Measurements from ENCODE around the gene IFT88. TPM values are rescaled to one million over a fixed set of nuclear protein-coding genes. Genes with fewer than 3 reads are reported as not detected.
"Not testable (repeated sequence)": the region's sequence is repeated elsewhere in the genome, so short reads cannot be mapped to it uniquely, and the experiment has no call there.

IFT88 gene
- total and polyA plus RNA-seq, 4 donors, result 3.4 to 19.1 (median 13.0) TPM

- intact Hi-C loops (cut with DNase I); H3K4me1 ChIP-seq (ENCODE audit: control insufficient read depth in 1 of 2, insufficient read depth in 2 of 2, low read length in 2 of 2); H3K4me3 ChIP-seq (ENCODE audit: low read length in 2 of 2); H3K27me3 ChIP-seq (ENCODE audit: control insufficient read depth in 1 of 2, insufficient read depth in 2 of 2, low read length in 1 of 2); H3K9me3 ChIP-seq (ENCODE audit: control insufficient read depth, low read length); H3K36me3 ChIP-seq (ENCODE audit: control insufficient read depth in 1 of 2, insufficient read depth in 2 of 2, low read length in 1 of 2); DNase-seq; ATAC-seq (ENCODE audit: low FRiP score); H3K27ac ChIP-seq (ENCODE audit: low read depth in 1 of 2, low read length in 2 of 2): not testable (repeated sequence)
- WGBS, 2 donors, result 75 to 82% methylated on average over 5 of the region's 5 CpGs
These were observed 114.5 kb downstream of the IFT88 start for GRCh38 chr13:20681481-20681880.

DNA sequence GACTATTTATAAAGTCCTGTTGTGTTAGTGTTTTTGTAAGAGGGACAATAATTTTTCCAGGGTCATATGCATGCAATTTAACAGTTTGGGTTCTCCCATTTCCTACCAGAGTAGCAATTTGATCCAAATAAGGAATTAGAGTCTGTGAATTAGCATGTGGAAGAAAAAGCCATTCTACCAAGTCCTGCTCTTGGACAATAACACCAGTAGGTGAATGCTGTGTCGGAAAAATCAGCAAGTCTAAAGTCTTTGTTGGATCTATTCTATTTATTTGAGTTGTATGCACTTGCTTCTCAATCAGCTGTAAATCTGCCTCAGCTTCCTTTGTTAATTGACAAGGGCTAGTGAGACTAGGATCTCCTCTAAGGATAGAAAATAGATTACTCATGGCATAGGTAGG lies 115.1 kb downstream of the IFT88 start:
- ATAC-seq (ENCODE audit: low FRiP score), result no peak
- Histone ChIP-seq H3K36me3 (ENCODE audit: control insufficient read depth in 1 of 2, insufficient read depth in 2 of 2, low read length in 1 of 2) (no peaks in the 10 kb centered on the region), H3K27ac (ENCODE audit: low read depth in 1 of 2, low read length in 2 of 2) (no peak overlapping the region)

GRCh38 chr13:20684041-20684440 lies 117.1 kb downstream of the IFT88 start:
- no peaks in the 10 kb centered on the region for H3K36me3 ChIP-seq (ENCODE audit: control insufficient read depth in 1 of 2, insufficient read depth in 2 of 2, low read length in 1 of 2)
- H3K4me1 ChIP-seq (ENCODE audit: control insufficient read depth in 1 of 2, insufficient read depth in 2 of 2, low read length in 2 of 2), result no peaks in the 10 kb centered on the region
- no peak for ATAC-seq (ENCODE audit: low FRiP score)
- 93 to 94% methylated on average over 4 of the region's 4 CpGs for WGBS, 2 donors
- H3K4me3 ChIP-seq (ENCODE audit: low read length in 2 of 2), result no peak overlapping the region
- no peaks in the 10 kb centered on the region for H3K9me3 ChIP-seq (ENCODE audit: control insufficient read depth, low read length)
- no peak overlapping the region for H3K27ac ChIP-seq (ENCODE audit: low read depth in 1 of 2, low read length in 2 of 2)
- no peaks in the 10 kb centered on the region for H3K27me3 ChIP-seq (ENCODE audit: control insufficient read depth in 1 of 2, insufficient read depth in 2 of 2, low read length in 1 of 2)
- no peak for DNase-seq
- intact Hi-C loops (cut with DNase I), result no loop called here

More for the DNA sequence above, 115.1 kb downstream of the IFT88 start:
- H3K9me3 ChIP-seq (ENCODE audit: control insufficient read depth, low read length), result no peaks in the 10 kb centered on the region
- H3K4me1 ChIP-seq (ENCODE audit: control insufficient read depth in 1 of 2, insufficient read depth in 2 of 2, low read length in 2 of 2), result no peaks in the 10 kb centered on the region
- DNase-seq, result no peak
- no peaks in the 10 kb centered on the region for H3K27me3 ChIP-seq (ENCODE audit: control insufficient read depth in 1 of 2, insufficient read depth in 2 of 2, low read length in 1 of 2)
- intact Hi-C loops (cut with DNase I), result no loop called here
- WGBS, 2 donors, result 91 to 97% methylated on average over 1 of the region's 1 CpG
- no peak overlapping the region for H3K4me3 ChIP-seq (ENCODE audit: low read length in 2 of 2)

DNA sequence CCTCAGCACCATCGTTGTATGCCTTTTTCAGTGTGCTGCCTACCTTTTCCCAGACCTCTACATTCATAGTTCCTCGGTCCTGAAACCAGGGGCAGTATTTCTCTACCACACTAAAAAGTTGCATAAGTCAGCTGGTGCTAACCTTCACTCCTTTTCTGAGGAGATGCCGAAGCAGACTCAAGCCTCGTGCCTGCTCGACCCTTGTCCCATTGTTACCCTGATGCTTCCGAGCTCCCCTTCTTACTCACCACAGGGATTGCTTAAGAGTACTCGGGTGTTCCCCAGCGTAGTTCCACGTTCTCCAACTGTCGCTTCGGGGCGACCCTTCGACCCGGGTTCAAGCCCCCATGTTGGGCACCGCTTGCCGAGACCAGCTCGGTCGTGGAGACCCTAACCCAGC lies 117.6 kb downstream of the IFT88 start:
- Histone ChIP-seq H3K4me1 (ENCODE audit: control insufficient read depth in 1 of 2, insufficient read depth in 2 of 2, low read length in 2 of 2) (no peaks in the 10 kb centered on the region), H3K4me3 (ENCODE audit: low read length in 2 of 2) (no peak overlapping the region), H3K27me3 (ENCODE audit: control insufficient read depth in 1 of 2, insufficient read depth in 2 of 2, low read length in 1 of 2) (no peaks in the 10 kb centered on the region), H3K27ac (ENCODE audit: low read depth in 1 of 2, low read length in 2 of 2) (no peak overlapping the region), H3K9me3 (ENCODE audit: control insufficient read depth, low read length) (no peaks in the 10 kb centered on the region), H3K36me3 (ENCODE audit: control insufficient read depth in 1 of 2, insufficient read depth in 2 of 2, low read length in 1 of 2) (no peaks in the 10 kb centered on the region)
- ATAC-seq (ENCODE audit: low FRiP score) (no peak), DNase-seq (no peak)
- intact Hi-C loops (cut with DNase I), result no loop called here
- 80 to 85% methylated on average over 18 of the region's 18 CpGs for WGBS, 2 donors

DNA sequence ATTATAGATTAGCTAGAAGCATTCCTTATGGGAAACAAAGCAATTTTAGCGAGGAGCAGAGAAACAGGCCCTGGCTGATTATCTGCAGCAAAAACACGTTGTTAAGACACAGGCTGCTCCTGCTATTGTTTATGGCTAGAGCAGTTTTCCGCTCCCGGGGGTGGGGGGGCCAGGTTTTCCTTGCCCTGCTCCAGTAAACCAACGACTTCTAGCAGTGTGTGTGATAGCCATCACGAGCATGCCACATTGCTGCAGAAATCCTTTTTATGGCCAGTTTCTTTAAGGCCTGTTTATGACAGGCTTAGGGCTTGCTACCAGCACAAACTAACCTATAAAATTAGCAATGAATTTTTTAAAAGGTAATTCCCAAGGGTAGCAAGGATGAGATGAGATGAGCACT lies 118.1 kb downstream of the IFT88 start:
- H3K27me3 ChIP-seq (ENCODE audit: control insufficient read depth in 1 of 2, insufficient read depth in 2 of 2, low read length in 1 of 2), result no peaks in the 10 kb centered on the region
- ATAC-seq (ENCODE audit: low FRiP score) (no peak), DNase-seq (no peak)
- 74 to 83% methylated on average over 6 of the region's 6 CpGs for WGBS, 2 donors
- intact Hi-C loops (cut with DNase I), result no loop called here
- H3K4me3 ChIP-seq (ENCODE audit: low read length in 2 of 2), result no peak overlapping the region
- no peaks in the 10 kb centered on the region for H3K36me3 ChIP-seq (ENCODE audit: control insufficient read depth in 1 of 2, insufficient read depth in 2 of 2, low read length in 1 of 2)
- H3K4me1 ChIP-seq (ENCODE audit: control insufficient read depth in 1 of 2, insufficient read depth in 2 of 2, low read length in 2 of 2), result no peaks in the 10 kb centered on the region
- no peaks in the 10 kb centered on the region for H3K9me3 ChIP-seq (ENCODE audit: control insufficient read depth, low read length)
- H3K27ac ChIP-seq (ENCODE audit: low read depth in 1 of 2, low read length in 2 of 2), result no peak overlapping the region

- H3K9me3 ChIP-seq (ENCODE audit: control insufficient read depth, low read length), result no peaks in the 10 kb centered on the region
- 89 to 92% methylated on average over 1 of the region's 1 CpG for WGBS, 2 donors
- DNase-seq, result no peak
- no peaks in the 10 kb centered on the region for H3K27me3 ChIP-seq (ENCODE audit: control insufficient read depth in 1 of 2, insufficient read depth in 2 of 2, low read length in 1 of 2)
- no peak overlapping the region for H3K4me3 ChIP-seq (ENCODE audit: low read length in 2 of 2)
- intact Hi-C loops (cut with DNase I), result no loop called here
- no peaks in the 10 kb centered on the region for H3K4me1 ChIP-seq (ENCODE audit: control insufficient read depth in 1 of 2, insufficient read depth in 2 of 2, low read length in 2 of 2)
- no peak for ATAC-seq (ENCODE audit: low FRiP score)
- no peaks in the 10 kb centered on the region for H3K36me3 ChIP-seq (ENCODE audit: control insufficient read depth in 1 of 2, insufficient read depth in 2 of 2, low read length in 1 of 2)
- no peak overlapping the region for H3K27ac ChIP-seq (ENCODE audit: low read depth in 1 of 2, low read length in 2 of 2)
These were observed 119.2 kb downstream of the IFT88 start for GRCh38 chr13:20686167-20686566.

DNA sequence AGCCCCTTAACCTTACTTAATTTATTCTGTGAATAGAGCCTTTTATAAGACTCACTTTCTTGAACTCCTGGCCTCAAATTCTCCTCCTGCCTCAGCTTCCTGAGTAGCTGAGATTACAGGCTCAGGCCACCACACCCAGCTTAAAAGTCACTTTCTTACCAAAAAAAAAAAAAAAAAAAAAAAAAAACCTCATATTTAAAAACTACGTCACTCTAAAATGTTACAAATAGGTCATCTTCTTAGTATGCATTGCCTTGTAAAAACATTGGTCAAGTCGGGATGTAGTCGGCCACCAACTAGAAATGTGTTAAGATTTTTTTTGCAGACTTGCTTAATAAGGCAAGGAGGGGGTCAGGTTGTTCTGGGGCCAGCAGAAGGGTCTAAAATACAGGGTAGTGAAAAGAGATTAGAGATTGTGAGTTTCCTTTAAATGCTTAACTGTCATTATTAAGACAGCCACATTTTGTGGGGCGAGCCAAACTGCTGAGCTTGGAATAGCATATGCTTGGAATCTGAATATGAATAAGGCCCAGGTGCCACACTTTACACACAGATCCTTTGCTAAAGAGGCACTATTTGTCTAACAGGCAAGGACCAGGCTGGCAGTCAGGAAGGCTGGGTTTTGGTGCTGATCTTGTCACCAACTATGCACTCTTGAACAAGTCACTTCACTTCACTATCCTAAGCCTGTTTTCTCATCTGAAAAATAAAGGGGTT lies 120.1 kb downstream of the IFT88 start:
- Histone ChIP-seq H3K4me3 (ENCODE audit: low read length in 2 of 2) (no peak overlapping the region), H3K27me3 (ENCODE audit: control insufficient read depth in 1 of 2, insufficient read depth in 2 of 2, low read length in 1 of 2) (no peaks in the 10 kb centered on the region), H3K36me3 (ENCODE audit: control insufficient read depth in 1 of 2, insufficient read depth in 2 of 2, low read length in 1 of 2) (no peaks in the 10 kb centered on the region), H3K9me3 (ENCODE audit: control insufficient read depth, low read length) (no peaks in the 10 kb centered on the region), H3K4me1 (ENCODE audit: control insufficient read depth in 1 of 2, insufficient read depth in 2 of 2, low read length in 2 of 2) (no peaks in the 10 kb centered on the region), H3K27ac (ENCODE audit: low read depth in 1 of 2, low read length in 2 of 2) (no peak overlapping the region)
- intact Hi-C loops (cut with DNase I), result no loop called here
- no peak for ATAC-seq (ENCODE audit: low FRiP score)
- WGBS, 2 donors, result 46 to 48% methylated on average over 4 of the region's 4 CpGs
- no peak for DNase-seq

DNA sequence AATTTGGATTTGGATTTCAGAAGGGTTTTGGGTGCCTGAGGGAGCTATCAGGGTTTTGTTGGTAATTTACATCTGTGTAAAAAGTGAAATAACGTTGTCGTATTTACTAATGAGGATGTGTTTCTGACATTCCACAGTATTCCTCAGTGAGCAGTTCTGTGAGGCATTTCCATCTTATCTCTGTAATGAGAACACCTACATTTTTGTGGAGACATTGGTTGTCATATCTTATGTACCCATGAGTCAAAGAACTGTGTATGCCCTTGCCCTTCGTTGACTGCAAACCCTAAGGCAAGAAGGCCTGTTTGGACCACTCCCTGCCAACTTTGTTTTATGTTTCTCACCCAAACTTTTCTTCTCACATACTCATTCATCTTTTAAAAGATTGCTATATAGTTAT lies 122.3 kb downstream of the IFT88 start:
- DNase-seq, result no peak
- WGBS, 2 donors, result 94 to 96% methylated on average over 3 of the region's 3 CpGs
- intact Hi-C loops (cut with DNase I), result no loop called here
- Histone ChIP-seq H3K36me3 (ENCODE audit: control insufficient read depth in 1 of 2, insufficient read depth in 2 of 2, low read length in 1 of 2) (no peaks in the 10 kb centered on the region), H3K27me3 (ENCODE audit: control insufficient read depth in 1 of 2, insufficient read depth in 2 of 2, low read length in 1 of 2) (no peaks in the 10 kb centered on the region), H3K9me3 (ENCODE audit: control insufficient read depth, low read length) (no peaks in the 10 kb centered on the region), H3K27ac (ENCODE audit: low read depth in 1 of 2, low read length in 2 of 2) (no peak overlapping the region), H3K4me1 (ENCODE audit: control insufficient read depth in 1 of 2, insufficient read depth in 2 of 2, low read length in 2 of 2) (no peaks in the 10 kb centered on the region), H3K4me3 (ENCODE audit: low read length in 2 of 2) (no peak overlapping the region)
- no peak for ATAC-seq (ENCODE audit: low FRiP score)

- no peaks in the 10 kb centered on the region for H3K9me3 ChIP-seq (ENCODE audit: control insufficient read depth, low read length)
- no peaks in the 10 kb centered on the region for H3K36me3 ChIP-seq (ENCODE audit: control insufficient read depth in 1 of 2, insufficient read depth in 2 of 2, low read length in 1 of 2)
- H3K4me3 ChIP-seq (ENCODE audit: low read length in 2 of 2), result no peak overlapping the region
- intact Hi-C loops (cut with DNase I), result no loop called here
- H3K4me1 ChIP-seq (ENCODE audit: control insufficient read depth in 1 of 2, insufficient read depth in 2 of 2, low read length in 2 of 2), result no peaks in the 10 kb centered on the region
- ATAC-seq (ENCODE audit: low FRiP score), result no peak
- DNase-seq, result no peak
- 69 to 72% methylated on average over 4 of the region's 4 CpGs for WGBS, 2 donors
- H3K27ac ChIP-seq (ENCODE audit: low read depth in 1 of 2, low read length in 2 of 2), result no peak overlapping the region
- no peaks in the 10 kb centered on the region for H3K27me3 ChIP-seq (ENCODE audit: control insufficient read depth in 1 of 2, insufficient read depth in 2 of 2, low read length in 1 of 2)
These were observed 124.7 kb downstream of the IFT88 start for GRCh38 chr13:20691616-20692015.
